22Rv1 (cell line): Measurements from ENCODE around the gene PLXNA4.

ENCODE experiments used
- CTCF ChIP-seq: fragments of 450-650 bp; IDR thresholded peaks from 2 replicates; pipeline ENCODE4 v1.5.1; 2017; ENCODE audit warnings: mild to moderate bottlenecking
- ZFX ChIP-seq: fragments of 450-650 bp; IDR thresholded peaks from 2 replicates; pipeline ENCODE4 v1.6.1; 2017; ENCODE audit warnings: antibody characterized with exemption, borderline replicate concordance

GRCh38 chr7:132263151-132263550 lies 313.1 kb downstream of the PLXNA4 start:
- TF ChIP-seq CTCF (no peak), ZFX (no peak)
